ENCODE data around the gene DFFB.
A peak's percentile ranks its signal among the peaks of the same experiment; 100 is the strongest.

The DFFB gene

DNA sequence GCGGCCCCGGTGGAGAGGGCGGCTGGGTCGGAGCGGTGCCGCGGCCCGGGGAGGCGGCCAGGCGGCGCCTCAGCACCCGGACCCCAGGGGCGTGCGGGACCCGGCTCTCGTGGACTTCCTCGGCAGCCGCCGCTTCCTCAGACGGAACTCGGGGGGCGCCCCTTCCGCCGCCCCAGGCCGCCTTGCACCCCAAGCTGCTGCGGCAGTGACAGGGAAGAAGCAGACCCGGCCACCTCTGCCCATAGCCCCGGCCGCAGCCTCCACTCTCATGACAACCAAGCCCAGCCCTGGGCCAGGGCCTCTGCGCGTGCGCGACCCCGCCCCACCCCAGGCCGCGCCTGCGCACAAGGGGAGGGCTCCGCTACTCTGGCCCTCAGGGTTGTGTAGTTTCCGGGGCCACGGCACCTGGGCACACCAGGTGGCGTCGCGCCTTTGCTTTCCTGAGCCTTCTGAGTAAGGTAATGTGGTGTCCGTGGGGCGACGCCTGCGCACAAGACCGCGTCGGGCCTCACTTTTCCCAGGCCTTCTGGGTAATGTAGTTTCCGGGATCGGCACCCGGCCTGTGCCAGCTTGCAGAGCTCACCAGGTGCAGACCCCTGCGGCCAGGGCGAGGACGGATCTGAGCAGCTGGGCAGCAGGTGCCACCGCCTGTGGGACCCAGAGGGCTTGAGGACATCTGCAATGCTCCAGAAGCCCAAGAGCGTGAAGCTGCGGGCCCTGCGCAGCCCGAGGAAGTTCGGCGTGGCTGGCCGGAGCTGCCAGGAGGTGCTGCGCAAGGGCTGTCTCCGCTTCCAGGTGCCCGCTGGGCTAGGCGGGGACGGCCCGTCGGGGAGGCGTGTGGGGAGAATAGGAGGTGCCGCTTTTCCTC, at the start of gene DFFB, which contains the start of gene CEP104 (continued):
- TF ChIP-seq ZNF555 (tag by site-specific recombination; conservative IDR thresholded peaks at IDR 0.05) = no peak
- TF ChIP-seq ZNF768 (tag by site-specific recombination; IDR thresholded peaks at IDR 0.05) = no peak
- TF ChIP-seq GLIS2 (tag by site-specific recombination; IDR thresholded peaks at IDR 0.05) = peak; percentile 80
- TF ChIP-seq ZBTB20 (tag by site-specific recombination; IDR thresholded peaks at IDR 0.05) = peak; percentile 97
- no peak for TF ChIP-seq SALL2 (tag by site-specific recombination; IDR thresholded peaks at IDR 0.05; ENCODE audit: borderline replicate concordance)
- no peak for TF ChIP-seq ZNF302 (tag by site-specific recombination; IDR thresholded peaks at IDR 0.05; ENCODE audit: low read depth)
- TF ChIP-seq ZNF747 (tag by site-specific recombination; IDR thresholded peaks at IDR 0.05) = no peak
- TF ChIP-seq, protein P1, sequence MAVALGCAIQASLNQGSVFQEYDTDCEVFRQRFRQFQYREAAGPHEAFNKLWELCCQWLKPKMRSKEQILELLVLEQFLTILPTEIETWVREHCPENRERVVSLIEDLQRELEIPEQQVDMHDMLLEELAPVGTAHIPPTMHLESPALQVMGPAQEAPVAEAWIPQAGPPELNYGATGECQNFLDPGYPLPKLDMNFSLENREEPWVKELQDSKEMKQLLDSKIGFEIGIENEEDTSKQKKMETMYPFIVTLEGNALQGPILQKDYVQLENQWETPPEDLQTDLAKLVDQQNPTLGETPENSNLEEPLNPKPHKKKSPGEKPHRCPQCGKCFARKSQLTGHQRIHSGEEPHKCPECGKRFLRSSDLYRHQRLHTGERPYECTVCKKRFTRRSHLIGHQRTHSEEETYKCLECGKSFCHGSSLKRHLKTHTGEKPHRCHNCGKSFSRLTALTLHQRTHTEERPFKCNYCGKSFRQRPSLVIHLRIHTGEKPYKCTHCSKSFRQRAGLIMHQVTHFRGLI (tag by site-specific recombination; IDR thresholded peaks at IDR 0.05) = peak; percentile 52
- TF ChIP-seq, protein P2, sequence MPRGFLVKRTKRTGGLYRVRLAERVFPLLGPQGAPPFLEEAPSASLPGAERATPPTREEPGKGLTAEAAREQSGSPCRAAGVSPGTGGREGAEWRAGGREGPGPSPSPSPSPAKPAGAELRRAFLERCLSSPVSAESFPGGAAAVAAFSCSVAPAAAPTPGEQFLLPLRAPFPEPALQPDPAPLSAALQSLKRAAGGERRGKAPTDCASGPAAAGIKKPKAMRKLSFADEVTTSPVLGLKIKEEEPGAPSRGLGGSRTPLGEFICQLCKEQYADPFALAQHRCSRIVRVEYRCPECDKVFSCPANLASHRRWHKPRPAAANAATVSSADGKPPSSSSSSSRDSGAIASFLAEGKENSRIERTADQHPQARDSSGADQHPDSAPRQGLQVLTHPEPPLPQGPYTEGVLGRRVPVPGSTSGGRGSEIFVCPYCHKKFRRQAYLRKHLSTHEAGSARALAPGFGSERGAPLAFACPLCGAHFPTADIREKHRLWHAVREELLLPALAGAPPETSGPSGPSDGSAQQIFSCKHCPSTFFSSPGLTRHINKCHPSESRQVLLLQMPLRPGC (tag by site-specific recombination; IDR thresholded peaks at IDR 0.05) = no peak
- TF ChIP-seq, protein P3, sequence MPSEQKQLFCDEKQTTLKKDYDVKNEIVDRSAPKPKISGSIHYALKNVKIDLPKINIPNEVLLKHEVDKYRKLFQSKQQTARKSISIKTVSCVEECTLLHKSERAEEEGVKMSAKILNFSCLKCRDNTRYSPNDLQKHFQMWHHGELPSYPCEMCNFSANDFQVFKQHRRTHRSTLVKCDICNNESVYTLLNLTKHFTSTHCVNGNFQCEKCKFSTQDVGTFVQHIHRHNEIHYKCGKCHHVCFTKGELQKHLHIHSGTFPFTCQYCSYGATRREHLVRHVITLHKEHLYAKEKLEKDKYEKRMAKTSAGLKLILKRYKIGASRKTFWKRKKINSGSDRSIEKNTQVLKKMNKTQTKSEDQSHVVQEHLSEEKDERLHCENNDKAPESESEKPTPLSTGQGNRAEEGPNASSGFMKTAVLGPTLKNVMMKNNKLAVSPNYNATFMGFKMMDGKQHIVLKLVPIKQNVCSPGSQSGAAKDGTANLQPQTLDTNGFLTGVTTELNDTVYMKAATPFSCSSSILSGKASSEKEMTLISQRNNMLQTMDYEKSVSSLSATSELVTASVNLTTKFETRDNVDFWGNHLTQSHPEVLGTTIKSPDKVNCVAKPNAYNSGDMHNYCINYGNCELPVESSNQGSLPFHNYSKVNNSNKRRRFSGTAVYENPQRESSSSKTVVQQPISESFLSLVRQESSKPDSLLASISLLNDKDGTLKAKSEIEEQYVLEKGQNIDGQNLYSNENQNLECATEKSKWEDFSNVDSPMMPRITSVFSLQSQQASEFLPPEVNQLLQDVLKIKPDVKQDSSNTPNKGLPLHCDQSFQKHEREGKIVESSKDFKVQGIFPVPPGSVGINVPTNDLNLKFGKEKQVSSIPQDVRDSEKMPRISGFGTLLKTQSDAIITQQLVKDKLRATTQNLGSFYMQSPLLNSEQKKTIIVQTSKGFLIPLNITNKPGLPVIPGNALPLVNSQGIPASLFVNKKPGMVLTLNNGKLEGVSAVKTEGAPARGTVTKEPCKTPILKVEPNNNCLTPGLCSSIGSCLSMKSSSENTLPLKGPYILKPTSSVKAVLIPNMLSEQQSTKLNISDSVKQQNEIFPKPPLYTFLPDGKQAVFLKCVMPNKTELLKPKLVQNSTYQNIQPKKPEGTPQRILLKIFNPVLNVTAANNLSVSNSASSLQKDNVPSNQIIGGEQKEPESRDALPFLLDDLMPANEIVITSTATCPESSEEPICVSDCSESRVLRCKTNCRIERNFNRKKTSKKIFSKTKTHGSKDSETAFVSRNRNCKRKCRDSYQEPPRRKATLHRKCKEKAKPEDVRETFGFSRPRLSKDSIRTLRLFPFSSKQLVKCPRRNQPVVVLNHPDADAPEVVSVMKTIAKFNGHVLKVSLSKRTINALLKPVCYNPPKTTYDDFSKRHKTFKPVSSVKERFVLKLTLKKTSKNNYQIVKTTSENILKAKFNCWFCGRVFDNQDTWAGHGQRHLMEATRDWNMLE (tag by site-specific recombination; conservative IDR thresholded peaks at IDR 0.05; ENCODE audit: low read depth) = no peak
- no peak for TF ChIP-seq KLF7 (tag by site-specific recombination; IDR thresholded peaks at IDR 0.05; ENCODE audit: borderline replicate concordance)
- no peak for TF ChIP-seq ZNF366 (tag by site-specific recombination; conservative IDR thresholded peaks at IDR 0.05)
- peak; percentile 76 for TF ChIP-seq GLIS1 (tag by site-specific recombination; IDR thresholded peaks at IDR 0.05)
- no peak for TF ChIP-seq ZSCAN23 (tag by site-specific recombination; IDR thresholded peaks at IDR 0.05)
- no peak for TF ChIP-seq ZNF354C (tag by site-specific recombination; IDR thresholded peaks at IDR 0.05; ENCODE audit: borderline replicate concordance, low read depth)
- TF ChIP-seq, protein P4, sequence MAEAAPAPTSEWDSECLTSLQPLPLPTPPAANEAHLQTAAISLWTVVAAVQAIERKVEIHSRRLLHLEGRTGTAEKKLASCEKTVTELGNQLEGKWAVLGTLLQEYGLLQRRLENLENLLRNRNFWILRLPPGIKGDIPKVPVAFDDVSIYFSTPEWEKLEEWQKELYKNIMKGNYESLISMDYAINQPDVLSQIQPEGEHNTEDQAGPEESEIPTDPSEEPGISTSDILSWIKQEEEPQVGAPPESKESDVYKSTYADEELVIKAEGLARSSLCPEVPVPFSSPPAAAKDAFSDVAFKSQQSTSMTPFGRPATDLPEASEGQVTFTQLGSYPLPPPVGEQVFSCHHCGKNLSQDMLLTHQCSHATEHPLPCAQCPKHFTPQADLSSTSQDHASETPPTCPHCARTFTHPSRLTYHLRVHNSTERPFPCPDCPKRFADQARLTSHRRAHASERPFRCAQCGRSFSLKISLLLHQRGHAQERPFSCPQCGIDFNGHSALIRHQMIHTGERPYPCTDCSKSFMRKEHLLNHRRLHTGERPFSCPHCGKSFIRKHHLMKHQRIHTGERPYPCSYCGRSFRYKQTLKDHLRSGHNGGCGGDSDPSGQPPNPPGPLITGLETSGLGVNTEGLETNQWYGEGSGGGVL (tag by site-specific recombination; IDR thresholded peaks at IDR 0.05) = no peak
- TF ChIP-seq, protein P5, sequence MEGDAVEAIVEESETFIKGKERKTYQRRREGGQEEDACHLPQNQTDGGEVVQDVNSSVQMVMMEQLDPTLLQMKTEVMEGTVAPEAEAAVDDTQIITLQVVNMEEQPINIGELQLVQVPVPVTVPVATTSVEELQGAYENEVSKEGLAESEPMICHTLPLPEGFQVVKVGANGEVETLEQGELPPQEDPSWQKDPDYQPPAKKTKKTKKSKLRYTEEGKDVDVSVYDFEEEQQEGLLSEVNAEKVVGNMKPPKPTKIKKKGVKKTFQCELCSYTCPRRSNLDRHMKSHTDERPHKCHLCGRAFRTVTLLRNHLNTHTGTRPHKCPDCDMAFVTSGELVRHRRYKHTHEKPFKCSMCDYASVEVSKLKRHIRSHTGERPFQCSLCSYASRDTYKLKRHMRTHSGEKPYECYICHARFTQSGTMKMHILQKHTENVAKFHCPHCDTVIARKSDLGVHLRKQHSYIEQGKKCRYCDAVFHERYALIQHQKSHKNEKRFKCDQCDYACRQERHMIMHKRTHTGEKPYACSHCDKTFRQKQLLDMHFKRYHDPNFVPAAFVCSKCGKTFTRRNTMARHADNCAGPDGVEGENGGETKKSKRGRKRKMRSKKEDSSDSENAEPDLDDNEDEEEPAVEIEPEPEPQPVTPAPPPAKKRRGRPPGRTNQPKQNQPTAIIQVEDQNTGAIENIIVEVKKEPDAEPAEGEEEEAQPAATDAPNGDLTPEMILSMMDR (tag by site-specific recombination; IDR thresholded peaks at IDR 0.05) = peak; percentile 92
- TF ChIP-seq ZNF501 (tag by site-specific recombination; IDR thresholded peaks at IDR 0.05) = 0 out of 2 replicates have a peak, but pooled peaks have one; percentile 45
- TF ChIP-seq, protein P6, sequence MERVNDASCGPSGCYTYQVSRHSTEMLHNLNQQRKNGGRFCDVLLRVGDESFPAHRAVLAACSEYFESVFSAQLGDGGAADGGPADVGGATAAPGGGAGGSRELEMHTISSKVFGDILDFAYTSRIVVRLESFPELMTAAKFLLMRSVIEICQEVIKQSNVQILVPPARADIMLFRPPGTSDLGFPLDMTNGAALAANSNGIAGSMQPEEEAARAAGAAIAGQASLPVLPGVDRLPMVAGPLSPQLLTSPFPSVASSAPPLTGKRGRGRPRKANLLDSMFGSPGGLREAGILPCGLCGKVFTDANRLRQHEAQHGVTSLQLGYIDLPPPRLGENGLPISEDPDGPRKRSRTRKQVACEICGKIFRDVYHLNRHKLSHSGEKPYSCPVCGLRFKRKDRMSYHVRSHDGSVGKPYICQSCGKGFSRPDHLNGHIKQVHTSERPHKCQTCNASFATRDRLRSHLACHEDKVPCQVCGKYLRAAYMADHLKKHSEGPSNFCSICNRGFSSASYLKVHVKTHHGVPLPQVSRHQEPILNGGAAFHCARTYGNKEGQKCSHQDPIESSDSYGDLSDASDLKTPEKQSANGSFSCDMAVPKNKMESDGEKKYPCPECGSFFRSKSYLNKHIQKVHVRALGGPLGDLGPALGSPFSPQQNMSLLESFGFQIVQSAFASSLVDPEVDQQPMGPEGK (tag by site-specific recombination; IDR thresholded peaks at IDR 0.05) = no peak
- TF ChIP-seq, protein P7, sequence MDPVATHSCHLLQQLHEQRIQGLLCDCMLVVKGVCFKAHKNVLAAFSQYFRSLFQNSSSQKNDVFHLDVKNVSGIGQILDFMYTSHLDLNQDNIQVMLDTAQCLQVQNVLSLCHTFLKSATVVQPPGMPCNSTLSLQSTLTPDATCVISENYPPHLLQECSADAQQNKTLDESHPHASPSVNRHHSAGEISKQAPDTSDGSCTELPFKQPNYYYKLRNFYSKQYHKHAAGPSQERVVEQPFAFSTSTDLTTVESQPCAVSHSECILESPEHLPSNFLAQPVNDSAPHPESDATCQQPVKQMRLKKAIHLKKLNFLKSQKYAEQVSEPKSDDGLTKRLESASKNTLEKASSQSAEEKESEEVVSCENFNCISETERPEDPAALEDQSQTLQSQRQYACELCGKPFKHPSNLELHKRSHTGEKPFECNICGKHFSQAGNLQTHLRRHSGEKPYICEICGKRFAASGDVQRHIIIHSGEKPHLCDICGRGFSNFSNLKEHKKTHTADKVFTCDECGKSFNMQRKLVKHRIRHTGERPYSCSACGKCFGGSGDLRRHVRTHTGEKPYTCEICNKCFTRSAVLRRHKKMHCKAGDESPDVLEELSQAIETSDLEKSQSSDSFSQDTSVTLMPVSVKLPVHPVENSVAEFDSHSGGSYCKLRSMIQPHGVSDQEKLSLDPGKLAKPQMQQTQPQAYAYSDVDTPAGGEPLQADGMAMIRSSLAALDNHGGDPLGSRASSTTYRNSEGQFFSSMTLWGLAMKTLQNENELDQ (tag by site-specific recombination; IDR thresholded peaks at IDR 0.05; ENCODE audit: low read depth) = no peak
- no peak; the same call in 1 of the 2 replicates for TF ChIP-seq ZNF777 (tag by site-specific recombination; IDR thresholded peaks at IDR 0.05; ENCODE audit: borderline replicate concordance)

All from HEK293 (cell line).